K562 (cell line): ENCODE data around the gene CD164. TPM values are rescaled to one million over a fixed set of nuclear protein-coding genes. Genes with fewer than 3 reads are reported as not detected.

Experiments
- ARID3A ChIP-seq: IDR thresholded peaks from 2 replicates; pipeline ENCODE4 v1.6.1; 2012; ENCODE audit warnings: low read depth, low read length, improper control_type of control experiment, borderline replicate concordance
- CEBPB ChIP-seq: fragments of 450-650 bp; IDR thresholded peaks from 2 replicates; pipeline ENCODE4 v1.6.1; 2016; ENCODE audit warnings: missing genetic modification characterization, missing compliant biosample characterization
- JUN ChIP-seq, 2 experiments: sonication (generic) in 1 of 2; formaldehyde crosslinking in 1 of 2; IDR thresholded peaks; 2 replicates each; pipeline versions ENCODE4 v1.6.1 to v1.8.0; 2012 to 2022; ENCODE audit warnings: borderline replicate concordance in 2 of 2, mild to moderate bottlenecking in 2 of 2, improper control_type of control experiment in 1 of 2, low read depth in 1 of 2, low read length in 1 of 2, missing genetic modification reagents in 1 of 2
- PBX2 ChIP-seq, 2 experiments: IDR thresholded peaks in 1 of 2; conservative IDR thresholded peaks in 1 of 2; 2 replicates each; pipeline ENCODE4 v1.6.1; 2016; ENCODE audit warnings: low read depth in 2 of 2, mild to moderate bottlenecking in 1 of 2, missing compliant biosample characterization in 1 of 2, missing genetic modification characterization in 1 of 2, moderate library complexity in 1 of 2
- POLR2AphosphoS5 ChIP-seq: IDR thresholded peaks from 2 replicates; pipeline ENCODE4 v1.6.1; 2011; ENCODE audit warnings: mild to moderate bottlenecking, low read depth, low read length, moderate library complexity; ENCODE audit not compliant: control insufficient read depth, insufficient read depth
- REST ChIP-seq, 2 experiments: fragments of 450-650 bp; formaldehyde crosslinking in 1 of 2; IDR thresholded peaks; 2 replicates each; pipeline versions ENCODE4 v1.4.0 to v1.6.1; 2014 to 2020; ENCODE audit warnings: mild to moderate bottlenecking in 2 of 2, borderline replicate concordance in 1 of 2, low read depth in 1 of 2
- RUNX1 ChIP-seq: sonication (generic); IDR thresholded peaks from 2 replicates; pipeline ENCODE4 v1.6.1; 2016; ENCODE audit warnings: antibody characterized with exemption, low read depth
- TAF15 ChIP-seq: fragments of 200-400 bp; formaldehyde crosslinking; IDR thresholded peaks from 2 replicates; pipeline ENCODE4 v1.6.1; 2017; ENCODE audit warnings: mild to moderate bottlenecking, low read depth, low read length, moderate library complexity
- TAF9B ChIP-seq: fragments of 450-650 bp; IDR thresholded peaks from 2 replicates; pipeline ENCODE4 v1.6.1; 2018; ENCODE audit warnings: mild to moderate bottlenecking; ENCODE audit not compliant: partially characterized antibody
- TARDBP ChIP-seq: fragments of 450-650 bp; IDR thresholded peaks from 2 replicates; pipeline ENCODE4 v1.6.1; 2016
- TSC22D4 ChIP-seq: fragments of 450-650 bp; IDR thresholded peaks from 2 replicates; pipeline ENCODE4 v1.6.1; 2016; ENCODE audit warnings: missing genetic modification characterization, missing biosample characterization, control low read depth
- ZNF639 ChIP-seq, 2 experiments: fragments of 200-800 bp in 1 of 2; sonication (Bioruptor generic) in 1 of 2; sonication (generic) in 1 of 2; formaldehyde crosslinking in 1 of 2; IDR thresholded peaks in 1 of 2; conservative IDR thresholded peaks in 1 of 2; 2 replicates each; pipeline versions ENCODE4 v1.5.0 to v1.6.1; 2016 to 2020; ENCODE audit warnings: missing compliant biosample characterization in 1 of 2, missing genetic modification characterization in 1 of 2, missing genetic modification reagents in 1 of 2
- polyA plus RNA-seq, 8 experiments: library from polyadenylated mRNA; depleted of rRNA in 4 of 8; stranded (reverse) in 5 of 8; unstranded in 3 of 8; fragments of >200 nt; fragmentation: Nextera tagmentation in 2 of 8; fragmentation: Illumina TruSeq in 1 of 8; extraction: Ambion mirVana in 2 of 8; extraction: Trizol in 1 of 8; gene quantifications; 2 replicates each; pipeline versions ENCODE4 v1.2.1 to v1.2.3, GENCODE V29; 2011 to 2014; ENCODE audit warnings: inconsistent platforms in 1 of 8, missing spikeins in 1 of 8
- total RNA-seq, 7 experiments: library from RNA; depleted of rRNA in 6 of 7; stranded (reverse); fragments of >200 nt in 6 of 7; fragmentation: Illumina TruSeq in 2 of 7; extraction: Trizol in 2 of 7; gene quantifications; 2 replicates each; pipeline versions ENCODE4 v1.2.1 to v1.2.3, GENCODE V29; 2011 to 2021; ENCODE audit warnings: low replicate concordance in 1 of 7

Gene CD164
- total and polyA plus RNA-seq, 9 of the 15 experiments (the other 6 are each of a cell fraction or from before 2014, with no cell fraction given): 79.5 to 317 (median 165) TPM

GRCh38 chr6:109369728-109370127 lies 12.5 kb downstream of the CD164 start (continued):
- TF ChIP-seq PBX2 (CRISPR knock-in tag; IDR thresholded peaks at IDR 0.05; ENCODE audit: low read depth) (no peak), PBX2 (tag; conservative IDR thresholded peaks at IDR 0.05; ENCODE audit: low read depth) (no peak), CEBPB (tag) (no peak), ZNF639 (CRISPR knock-in tag; conservative IDR thresholded peaks at IDR 0.05 in 1 of 2, IDR thresholded peaks at IDR 0.05 in 1 of 2) (no peak), TAF15 (no peak), REST (IDR thresholded peaks at IDR 0.05; ENCODE audit: borderline replicate concordance) (no peak), REST (CRISPR knock-in tag; IDR thresholded peaks at IDR 0.05; ENCODE audit: low read depth) (no peak), TAF9B (no peak), TSC22D4 (no peak), TARDBP (no peak), POLR2AphosphoS5 (no peak), JUN (IDR thresholded peaks at IDR 0.05; ENCODE audit: borderline replicate concordance, low read depth, low read length) (no peak), JUN (CRISPR knock-in tag; IDR thresholded peaks at IDR 0.05; ENCODE audit: borderline replicate concordance) (no peak), ARID3A (no peak), RUNX1 (no peak)
